ENCODE data around the gene P4HB.

- TF ChIP-seq YY1 (IDR thresholded peaks at IDR 0.05; ENCODE audit: low read depth) = no peak
- no peak for TF ChIP-seq TCF12 (IDR thresholded peaks at IDR 0.05; ENCODE audit: low read depth)
- no peak for TF ChIP-seq CREB1 (IDR thresholded peaks at IDR 0.05; ENCODE audit: low read depth)
- no peak for TF ChIP-seq TAF1 (IDR thresholded peaks at IDR 0.05; ENCODE audit: low read depth)
- no peak for TF ChIP-seq REST (IDR thresholded peaks at IDR 0.05; ENCODE audit: low read depth)
- TF ChIP-seq CEBPB (IDR thresholded peaks at IDR 0.05) = no peak
- no peak for TF ChIP-seq MAX (IDR thresholded peaks at IDR 0.05)
- no peak for TF ChIP-seq EP300 (IDR thresholded peaks at IDR 0.05; ENCODE audit: borderline replicate concordance)
- TF ChIP-seq ZBTB7A (IDR thresholded peaks at IDR 0.05; ENCODE audit: low read depth) = no peak
- no peak for TF ChIP-seq RAD21 (IDR thresholded peaks at IDR 0.05; ENCODE audit: low read depth)
- no peak for TF ChIP-seq NFIC (IDR thresholded peaks at IDR 0.05)
- TF ChIP-seq TEAD4 (IDR thresholded peaks at IDR 0.05) = no peak
- no peak for TF ChIP-seq USF1 (IDR thresholded peaks at IDR 0.05)
- TF ChIP-seq EGR1 (IDR thresholded peaks at IDR 0.05) = no peak
Observed at GRCh38 chr17:81842725-81843504, 17.4 kb downstream of the P4HB start.
